LoVo (cell line): ENCODE measurements around the gene CAMLG.

Experiments
- DNase-seq: peaks from one replicate; pipeline ENCODE4 v3.0.0-alpha.2; 2016; ENCODE audit warnings: low spot score

CAMLG gene

GRCh38 chr5:134784241-134784920 lies 46.0 kb downstream of the CAMLG start:
- DNase-seq, result no peak

DNA sequence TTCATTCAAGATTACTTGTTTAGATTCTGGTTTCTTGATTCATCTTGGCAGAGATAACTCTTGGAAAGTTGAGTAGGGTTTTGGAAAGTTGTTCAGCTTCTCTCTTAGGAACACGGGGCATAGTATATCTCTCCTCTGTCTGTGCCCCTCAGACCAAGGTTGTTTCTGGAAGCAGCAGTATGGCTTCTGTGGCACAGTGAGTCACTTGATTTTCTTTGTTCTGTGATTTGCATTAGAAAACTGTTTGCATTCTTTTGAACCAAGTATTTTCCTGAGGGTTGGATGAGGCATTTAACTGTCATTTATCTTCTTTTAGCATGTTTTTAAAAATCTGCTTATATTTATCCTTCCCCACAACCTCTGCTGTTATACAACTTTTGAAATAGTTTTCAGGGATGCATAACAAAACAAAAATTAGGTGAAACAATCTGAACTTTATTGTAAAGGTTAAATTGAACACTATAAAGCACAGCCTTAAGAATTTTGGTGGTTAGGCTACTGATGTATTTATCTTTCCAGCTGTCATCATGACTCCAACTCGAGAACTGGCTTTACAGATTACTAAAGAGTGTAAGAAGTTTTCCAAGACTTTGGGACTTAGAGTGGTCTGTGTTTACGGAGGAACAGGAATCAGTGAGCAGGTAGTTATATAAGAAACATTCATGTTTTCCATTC lies 46.7 kb downstream of the CAMLG start:
- no peak for DNase-seq

DNA sequence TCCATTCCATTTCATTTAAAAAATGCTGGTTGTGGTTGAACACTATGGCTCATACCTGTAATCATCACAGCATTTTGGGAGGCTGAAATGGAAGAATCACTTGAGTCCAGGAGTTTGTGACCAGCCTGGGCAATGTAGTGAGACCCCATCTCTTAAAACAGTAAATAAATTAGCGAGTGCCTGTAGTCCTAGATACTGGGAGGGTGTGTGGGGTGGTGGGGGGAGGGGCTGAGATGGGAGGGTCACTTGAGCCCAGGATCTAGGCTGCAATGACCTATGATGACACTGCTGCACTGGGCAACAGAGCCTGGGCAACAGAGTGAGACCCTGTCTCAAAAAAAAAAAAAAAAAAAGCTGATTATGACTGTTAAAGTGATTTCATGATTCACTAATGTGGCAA lies 49.3 kb downstream of the CAMLG start:
- no peak for DNase-seq

DNA sequence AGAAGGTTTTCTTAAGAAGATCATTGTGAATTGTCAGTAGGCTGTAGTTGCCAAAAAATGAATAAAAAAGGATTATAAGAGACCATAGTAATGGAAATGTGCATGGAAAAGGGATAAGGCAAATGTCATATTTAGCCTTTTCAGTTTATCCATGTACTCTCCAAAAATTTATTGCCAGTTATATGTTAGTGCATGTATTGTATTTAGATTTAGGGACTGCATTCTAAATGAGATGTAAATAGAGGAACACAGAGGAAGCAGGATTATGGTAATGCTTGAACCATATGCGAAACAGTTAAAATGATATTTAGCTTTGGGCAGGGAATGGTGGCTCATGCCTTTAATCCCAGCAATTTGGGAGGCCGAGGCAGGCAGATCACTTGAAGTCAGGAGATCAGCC lies 53.2 kb downstream of the CAMLG start:
- no peak for DNase-seq

GRCh38 chr5:134792286-134792685 lies 53.9 kb downstream of the CAMLG start:
- no peak for DNase-seq

- DNase-seq, result no peak
Observed at GRCh38 chr5:134793111-134793510, 54.8 kb downstream of the CAMLG start.

- no peak for DNase-seq
Observed at GRCh38 chr5:134794082-134794481, 55.7 kb downstream of the CAMLG start.

DNA sequence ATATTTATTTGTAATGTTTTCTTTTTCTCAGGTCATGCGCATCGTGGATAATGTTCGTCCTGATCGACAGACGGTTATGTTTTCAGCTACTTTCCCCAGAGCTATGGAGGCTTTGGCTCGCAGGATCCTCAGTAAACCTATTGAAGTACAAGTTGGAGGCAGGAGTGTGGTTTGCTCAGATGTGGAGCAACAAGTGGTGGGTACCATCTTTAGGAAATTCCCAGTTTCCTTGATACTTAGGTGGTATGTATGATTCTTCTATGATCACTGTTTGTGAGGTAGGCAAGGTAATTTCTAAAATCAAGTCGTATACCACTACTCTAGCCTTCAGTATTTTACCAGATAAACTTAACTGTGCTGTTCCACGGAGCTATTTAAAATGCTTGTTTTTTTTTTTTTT lies 56.5 kb downstream of the CAMLG start:
- no peak for DNase-seq

DNA sequence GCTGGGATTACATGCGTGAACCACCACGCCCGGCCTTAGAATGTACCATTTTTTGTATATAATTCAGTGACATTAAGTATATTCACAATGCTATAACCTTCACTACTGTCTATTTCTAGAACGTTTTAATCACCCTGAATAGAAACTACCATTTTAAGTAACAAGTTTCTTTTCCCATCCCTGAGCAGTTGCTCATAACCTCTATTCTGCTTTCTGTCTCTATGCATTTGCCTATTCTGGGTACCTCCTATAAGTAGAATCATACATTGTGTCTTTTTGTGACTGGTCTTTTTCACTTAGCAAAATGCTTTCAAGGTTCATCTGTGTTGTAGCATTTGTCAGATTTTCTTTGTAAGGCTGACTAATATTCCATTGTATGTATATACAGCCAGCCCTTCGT lies 60.1 kb downstream of the CAMLG start:
- DNase-seq, result no peak
